ENCODE measurements around the gene CENPF.

DNA sequence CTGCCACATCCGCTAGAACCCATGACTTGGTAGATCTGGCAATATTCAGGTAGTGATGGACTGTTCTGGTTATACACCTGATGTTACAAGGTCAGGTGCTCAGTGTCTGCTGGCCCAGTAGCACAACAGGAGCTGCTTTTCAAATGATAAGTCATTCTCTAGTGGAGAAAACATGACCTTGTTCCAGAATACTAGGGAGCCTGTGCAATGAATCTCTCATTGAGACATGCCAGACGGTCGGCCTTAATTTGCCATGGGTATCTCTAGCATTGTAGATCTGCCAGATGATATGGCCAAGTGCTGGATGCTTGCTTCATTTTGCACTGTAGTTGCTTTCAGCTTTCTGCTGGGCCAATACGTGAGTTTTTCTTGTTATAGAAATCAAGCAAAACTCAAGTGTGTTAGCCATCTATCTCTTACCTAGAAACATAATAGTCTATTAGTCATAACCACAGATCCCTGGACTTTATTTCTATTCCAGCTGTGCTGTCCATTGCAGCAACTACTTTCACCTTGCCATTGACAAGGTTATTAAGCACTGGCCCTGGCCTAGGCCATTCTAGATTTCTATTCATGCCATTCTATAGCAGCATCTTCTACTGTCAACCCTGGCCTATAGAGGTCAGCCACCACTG, 13.9 kb upstream of the CENPF start:
- TF ChIP-seq, protein P1, sequence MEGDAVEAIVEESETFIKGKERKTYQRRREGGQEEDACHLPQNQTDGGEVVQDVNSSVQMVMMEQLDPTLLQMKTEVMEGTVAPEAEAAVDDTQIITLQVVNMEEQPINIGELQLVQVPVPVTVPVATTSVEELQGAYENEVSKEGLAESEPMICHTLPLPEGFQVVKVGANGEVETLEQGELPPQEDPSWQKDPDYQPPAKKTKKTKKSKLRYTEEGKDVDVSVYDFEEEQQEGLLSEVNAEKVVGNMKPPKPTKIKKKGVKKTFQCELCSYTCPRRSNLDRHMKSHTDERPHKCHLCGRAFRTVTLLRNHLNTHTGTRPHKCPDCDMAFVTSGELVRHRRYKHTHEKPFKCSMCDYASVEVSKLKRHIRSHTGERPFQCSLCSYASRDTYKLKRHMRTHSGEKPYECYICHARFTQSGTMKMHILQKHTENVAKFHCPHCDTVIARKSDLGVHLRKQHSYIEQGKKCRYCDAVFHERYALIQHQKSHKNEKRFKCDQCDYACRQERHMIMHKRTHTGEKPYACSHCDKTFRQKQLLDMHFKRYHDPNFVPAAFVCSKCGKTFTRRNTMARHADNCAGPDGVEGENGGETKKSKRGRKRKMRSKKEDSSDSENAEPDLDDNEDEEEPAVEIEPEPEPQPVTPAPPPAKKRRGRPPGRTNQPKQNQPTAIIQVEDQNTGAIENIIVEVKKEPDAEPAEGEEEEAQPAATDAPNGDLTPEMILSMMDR (IDR thresholded peaks at IDR 0.05 in 4 of 5, conservative IDR thresholded peaks at IDR 0.05 in 1 of 5), result no peak
- TF ChIP-seq POLR2A (IDR thresholded peaks at IDR 0.05), result no peak
